Common myeloid progenitor, CD34-positive (primary cell): ENCODE data around the gene TTF1.
"Not testable (repeated sequence)": the region's sequence is repeated elsewhere in the genome, so short reads cannot be mapped to it uniquely, and the experiment has no call there.

Experiments
- CTCF ChIA-PET: fragments of 350-600 bp; sonication (Branson Sonifier 250); formaldehyde crosslinking; loops from one replicate; lab custom pipeline; 2021; ENCODE audit warnings: antibody characterized with exemption; lab: Charles Lee
- POLR2A ChIA-PET: fragments of 350-600 bp; sonication (Branson Sonifier 250); formaldehyde crosslinking; loops from one replicate; lab custom pipeline; 2021; ENCODE audit warnings: antibody characterized with exemption; lab: Charles Lee
- DNase-seq, 3 donors: peaks; one replicate each; pipeline versions ENCODE4 v3.0.0 to v3.0.0-alpha.2; 2013
- H3K27ac ChIP-seq, 2 experiments: 1 replicate in 1 of 2; 2 replicates in 1 of 2; pipeline ENCODE4 v1.7.0; 2013; ENCODE audit warnings: inconsistent platforms in 2 of 2, low read length in 2 of 2, mild to moderate bottlenecking in 2 of 2, low read depth in 1 of 2, moderate library complexity in 1 of 2; ENCODE audit not compliant: severe bottlenecking in 2 of 2, insufficient read depth in 1 of 2, poor library complexity in 1 of 2
- H3K27me3 ChIP-seq, 5 experiments: replicated peaks in 2 of 5; 1 replicate in 3 of 5; 2 replicates in 2 of 5; pipeline versions ENCODE4 v1.6.1 to v1.7.0; 2013; ENCODE audit warnings: low read length in 4 of 5, mild to moderate bottlenecking in 2 of 5, moderate library complexity in 2 of 5, inconsistent platforms in 1 of 5; ENCODE audit not compliant: insufficient read depth in 5 of 5, control insufficient read depth in 4 of 5
- H3K36me3 ChIP-seq, 4 experiments: 1 replicate in 2 of 4; 2 replicates in 2 of 4; pipeline versions ENCODE4 v1.6.1 to v1.7.0; 2013; ENCODE audit warnings: low read length in 3 of 4, control low read depth in 1 of 4, mild to moderate bottlenecking in 1 of 4; ENCODE audit not compliant: control insufficient read depth in 4 of 4, insufficient read depth in 4 of 4
- H3K4me1 ChIP-seq, 4 experiments: 1 replicate in 3 of 4; 2 replicates in 1 of 4; pipeline versions ENCODE4 v1.6.1 to v1.7.1; 2013; ENCODE audit warnings: low read length in 3 of 4, mild to moderate bottlenecking in 3 of 4, control low read depth in 1 of 4, inconsistent platforms in 1 of 4, moderate library complexity in 1 of 4; ENCODE audit not compliant: control insufficient read depth in 4 of 4, insufficient read depth in 4 of 4; ENCODE audit errors: control extremely low read depth in 1 of 4
- H3K4me3 ChIP-seq, 7 experiments: 1 replicate in 4 of 7; 2 replicates in 3 of 7; pipeline versions ENCODE4 v1.5.1 to v1.7.0; 2013; ENCODE audit warnings: mild to moderate bottlenecking in 7 of 7, low read length in 6 of 7, moderate library complexity in 6 of 7, inconsistent platforms in 2 of 7, low read depth in 2 of 7, control low read depth in 1 of 7; ENCODE audit not compliant: insufficient read depth in 4 of 7, control insufficient read depth in 1 of 7; ENCODE audit errors: extremely low read depth in 1 of 7
- H3K9me3 ChIP-seq, 5 experiments: 1 replicate in 4 of 5; 2 replicates in 1 of 5; pipeline versions ENCODE4 v1.6.1 to v1.7.1; 2013; ENCODE audit warnings: low read length in 4 of 5, mild to moderate bottlenecking in 2 of 5, inconsistent platforms in 1 of 5, low read depth in 1 of 5, moderate library complexity in 1 of 5; ENCODE audit not compliant: control insufficient read depth in 4 of 5, insufficient read depth in 2 of 5; ENCODE audit errors: control extremely low read depth in 1 of 5
- WGBS: methylation state at CpG from one replicate; pipeline ENCODE4 v1.1.5; 2013; ENCODE audit not compliant: insufficient coverage; 5-methylcytosine and 5-hydroxymethylcytosine counted together

TTF1 gene

GRCh38 chr9:132384376-132384775 lies 22.3 kb downstream of the TTF1 start:
- DNase-seq: no peak
- Histone ChIP-seq H3K27me3 (no peaks in the 10 kb centered on the region), H3K4me1 (peaks cover 18 to 37% (median 29%) of the 10 kb centered on the region in 4 experiments), H3K27ac (no peak overlapping the region), H3K9me3 (no peaks in the 10 kb centered on the region), H3K36me3 (peaks cover 15 to 61% (median 39%) of the 10 kb centered on the region in 4 experiments), H3K4me3 (no peak overlapping the region)
- WGBS: 27% methylated on average over 3 of the region's 8 CpGs
- ChIA-PET CTCF (interaction anchor here (0.7 to 4.0 kb wide), 7 partner anchors 12 to 54 kb away, joined by 3 to 26 read pairs (median 3); partner anchors contain the start of gene SETX), POLR2A (interaction anchor here (0.6 to 4.6 kb wide), 3 partner anchors 31 to 47 kb away, joined by 4 to 45 read pairs (median 4); partner anchors contain the start of gene SETX)

DNA sequence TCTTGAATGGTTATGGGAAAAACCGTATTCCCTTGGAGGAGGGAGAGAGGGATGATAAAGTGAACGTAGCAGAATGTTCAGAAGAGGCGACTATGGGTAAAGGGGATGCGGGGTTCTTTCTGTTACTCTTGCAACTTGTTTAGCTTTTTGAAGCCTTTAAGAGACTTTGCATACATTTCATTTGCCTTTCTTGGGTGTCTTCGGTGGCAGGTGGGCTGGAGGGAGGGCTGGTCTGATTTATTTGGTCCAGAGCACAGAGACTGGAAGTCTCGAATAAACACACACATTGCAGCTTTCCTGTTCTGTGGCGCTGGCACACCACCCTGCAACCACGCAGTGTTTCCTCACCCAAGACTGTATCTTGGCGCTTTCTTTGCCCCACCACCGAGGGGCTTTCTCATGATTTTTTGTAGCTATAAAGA lies 23.2 kb downstream of the TTF1 start:
- POLR2A ChIA-PET: interaction anchor here (1.3 to 4.6 kb wide), 3 partner anchors 11 to 33 kb away, joined by 4 to 45 read pairs (median 14); partner anchors contain the start of gene SETX
- CTCF ChIA-PET: interaction anchor here (0.7 to 4.0 kb wide), 9 partner anchors 11 to 53 kb away, joined by 3 to 26 read pairs (median 5); no protein-coding TSS in a partner anchor
- Histone ChIP-seq H3K4me1 (peaks cover 18 to 37% (median 29%) of the 10 kb centered on the region in 4 experiments), H3K27ac (peak overlapping the region in 1 of 2 experiments; percentile 62), H3K27me3 (no peaks in the 10 kb centered on the region), H3K9me3 (no peaks in the 10 kb centered on the region), H3K4me3 (no peak overlapping the region), H3K36me3 (peaks cover 18 to 62% (median 40%) of the 10 kb centered on the region in 4 experiments)
- DNase-seq: peak in 2 of 3 donors; percentile 65 to 69
- 27% methylated on average over 3 of the region's 10 CpGs for WGBS

- peak; percentile 30 to 77 (median 64) for DNase-seq
- Histone ChIP-seq H3K4me1 (peaks cover 18 to 37% (median 29%) of the 10 kb centered on the region in 4 experiments), H3K36me3 (peaks cover 15 to 62% (median 42%) of the 10 kb centered on the region in 4 experiments), H3K4me3 (peak overlapping the region in 3 of 7 experiments; percentile 15 to 53 (median 20)), H3K9me3 (no peaks in the 10 kb centered on the region), H3K27ac (peak overlapping the region; percentile 65 to 77), H3K27me3 (no peaks in the 10 kb centered on the region)
- WGBS: 83% methylated on average over 5 of the region's 9 CpGs
- POLR2A ChIA-PET: interaction anchor here (0.6 to 4.6 kb wide), 4 partner anchors 9 to 1140 kb away, joined by 3 to 45 read pairs (median 9); partner anchors contain the start of gene SETX
- CTCF ChIA-PET: interaction anchor here (1.0 to 4.0 kb wide), 6 partner anchors 9 to 53 kb away, joined by 3 to 26 read pairs (median 6); partner anchors contain the start of gene SETX
Measured at GRCh38 chr9:132381966-132382541, 24.6 kb downstream of the TTF1 start.

- H3K9me3 ChIP-seq, CTCF ChIA-PET, DNase-seq, POLR2A ChIA-PET, H3K27ac ChIP-seq, H3K4me3 ChIP-seq, H3K27me3 ChIP-seq: not testable (repeated sequence)
- Histone ChIP-seq H3K4me1 (peaks cover 13 to 39% (median 30%) of the 10 kb centered on the region in 4 experiments), H3K36me3 (peaks cover 16 to 58% (median 35%) of the 10 kb centered on the region in 4 experiments)
- WGBS: 93% methylated on average over 3 of the region's 3 CpGs
Measured at GRCh38 chr9:132378416-132378815, 28.2 kb downstream of the TTF1 start.

DNA sequence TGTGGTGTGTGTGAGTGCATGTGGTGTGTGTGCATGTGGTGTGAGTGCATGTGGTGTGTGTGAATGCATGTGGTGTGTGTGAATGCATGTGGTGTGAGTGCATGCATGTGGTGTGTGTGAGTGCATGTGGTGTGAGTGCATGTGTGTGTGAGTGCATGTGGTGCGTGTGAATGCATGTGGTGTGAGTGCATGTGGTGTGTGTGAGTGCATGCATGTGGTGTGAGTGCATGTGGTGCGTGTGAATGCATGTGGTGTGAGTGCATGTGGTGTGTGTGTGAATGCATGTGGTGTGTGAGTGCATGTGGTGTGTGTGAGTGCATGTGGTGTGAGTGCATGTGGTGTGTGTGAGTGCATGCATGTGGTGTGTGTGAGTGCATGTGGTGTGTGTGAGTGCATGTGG lies 28.9 kb downstream of the TTF1 start:
- CTCF ChIA-PET: not testable (repeated sequence)
- peaks cover 16 to 55% (median 35%) of the 10 kb centered on the region in 4 experiments for H3K36me3 ChIP-seq

DNA sequence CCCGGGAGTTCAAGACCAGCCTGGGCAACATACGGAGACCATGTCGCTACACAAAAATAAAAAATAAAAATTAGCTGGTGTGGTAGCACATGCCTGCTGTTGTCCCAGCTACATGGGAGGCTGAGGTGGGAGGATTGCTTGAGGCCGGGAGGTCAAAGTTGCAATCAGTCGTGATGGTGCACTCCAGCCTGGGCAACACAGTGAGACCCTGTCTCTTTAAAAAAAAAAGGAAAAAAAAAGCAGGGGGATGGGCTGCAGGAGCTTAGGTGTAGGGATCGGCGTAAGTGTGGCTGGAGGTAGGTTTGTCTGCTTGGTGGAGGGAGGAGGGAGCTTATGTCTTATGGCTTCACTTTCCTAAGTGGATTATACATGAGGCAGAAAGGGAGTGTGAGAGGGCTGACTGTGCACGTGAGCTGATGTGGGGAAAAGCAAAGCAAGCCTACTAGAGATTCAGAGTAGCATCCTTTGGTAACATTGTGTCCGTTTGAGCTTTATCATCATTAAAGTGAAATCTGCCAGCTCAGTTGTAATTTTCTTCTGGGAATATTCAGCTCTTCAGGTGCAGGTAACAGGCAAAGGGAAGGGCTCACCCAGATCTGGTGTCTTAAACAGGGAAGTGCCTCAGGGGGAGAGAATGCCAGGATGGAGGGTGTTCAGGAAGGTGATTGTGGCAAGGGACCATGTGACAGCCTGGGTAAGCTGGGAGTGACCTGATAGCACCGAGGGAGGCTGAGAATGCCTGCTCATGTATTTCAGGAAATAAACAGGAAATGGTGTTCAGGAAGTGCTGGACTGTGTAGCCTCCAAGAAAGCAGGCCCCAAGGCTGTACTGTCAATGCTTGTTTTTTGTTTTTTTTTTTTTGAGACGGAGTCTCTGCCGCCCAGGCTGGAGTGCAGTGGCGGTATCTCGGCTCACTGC lies 34.2 kb downstream of the TTF1 start:
- Histone ChIP-seq H3K4me1 (peaks cover 9 to 47% (median 36%) of the 10 kb centered on the region in 4 experiments), H3K9me3 (no peaks in the 10 kb centered on the region), H3K4me3 (peak overlapping the region in 4 of 7 experiments; percentile 25 to 58 (median 38)), H3K27me3 (no peaks in the 10 kb centered on the region), H3K36me3 (peaks cover 5 to 26% (median 16%) of the 10 kb centered on the region in 4 experiments), H3K27ac (peak overlapping the region; percentile 62 to 69)
- DNase-seq: peak; percentile 92 to 98 (median 97)
- CTCF ChIA-PET: interaction anchor here (0.7 to 3.9 kb wide), 4 partner anchors 10 to 35 kb away, joined by 4 to 26 read pairs (median 10); partner anchors contain the start of gene SETX
- 48% methylated on average over 9 of the region's 14 CpGs for WGBS
- POLR2A ChIA-PET: interaction anchor here (1.6 to 2.4 kb wide), 3 partner anchors 10 to 22 kb away, joined by 14 to 26 read pairs (median 25); partner anchors contain the start of gene SETX

More for the DNA sequence above, 28.9 kb downstream of the TTF1 start:
- peaks cover 13 to 39% (median 30%) of the 10 kb centered on the region in 4 experiments for H3K4me1 ChIP-seq
- POLR2A ChIA-PET, H3K27ac ChIP-seq, H3K27me3 ChIP-seq, H3K9me3 ChIP-seq, H3K4me3 ChIP-seq: not testable (repeated sequence)
- 100% methylated on average over 1 of the region's 2 CpGs for WGBS
- DNase-seq: peak in 1 of 3 donors; percentile 13
